Stimulated activated CD8-positive, alpha-beta memory T cell treated with anti-CD3 and anti-CD28 coated beads, Interleukin-7, amount 100 ng/mL, for 1 hour (primary cell): Measurements from ENCODE around the gene SETBP1.

Experiments
- DNase-seq, 2 donors: peaks; one replicate each; pipeline ENCODE4 v3.0.0-alpha.2; 2020; ENCODE audit warnings: low read depth in 2 of 2

The SETBP1 gene

GRCh38 chr18:44937960-44938719, 257.5 kb downstream of the SETBP1 start:
- DNase-seq: no peak

- DNase-seq: no peak
These were observed 258.3 kb downstream of the SETBP1 start for GRCh38 chr18:44938720-44939665.

GRCh38 chr18:44941516-44941915, 260.8 kb downstream of the SETBP1 start:
- no peak for DNase-seq

GRCh38 chr18:44942073-44942472, 261.4 kb downstream of the SETBP1 start:
- DNase-seq: no peak

- DNase-seq: no peak
These were observed 262.7 kb downstream of the SETBP1 start for GRCh38 chr18:44943311-44943881.

- no peak for DNase-seq
These were observed 263.8 kb downstream of the SETBP1 start for GRCh38 chr18:44944461-44944860.

- DNase-seq: no peak
These were observed 265.3 kb downstream of the SETBP1 start for GRCh38 chr18:44945888-44946401.

- DNase-seq: no peak
These were observed 265.9 kb downstream of the SETBP1 start for GRCh38 chr18:44946529-44947113.

GRCh38 chr18:44949967-44950366, 269.3 kb downstream of the SETBP1 start:
- no peak for DNase-seq

GRCh38 chr18:44950685-44951195, 270.1 kb downstream of the SETBP1 start:
- no peak for DNase-seq

GRCh38 chr18:44951748-44952147, 271.1 kb downstream of the SETBP1 start:
- no peak for DNase-seq

GRCh38 chr18:44954257-44954656, 273.6 kb downstream of the SETBP1 start:
- DNase-seq: no peak

- no peak for DNase-seq
These were observed 275.1 kb downstream of the SETBP1 start for GRCh38 chr18:44955825-44956224.

GRCh38 chr18:44957025-44957424, 276.3 kb downstream of the SETBP1 start:
- DNase-seq: no peak

GRCh38 chr18:44957461-44957860, 276.8 kb downstream of the SETBP1 start:
- no peak for DNase-seq

GRCh38 chr18:44958040-44958439, 277.4 kb downstream of the SETBP1 start:
- no peak for DNase-seq

GRCh38 chr18:44958455-44958854, 277.8 kb downstream of the SETBP1 start:
- no peak for DNase-seq

GRCh38 chr18:44959013-44959412, 278.3 kb downstream of the SETBP1 start:
- no peak for DNase-seq

GRCh38 chr18:44960580-44960979, 279.9 kb downstream of the SETBP1 start:
- DNase-seq: no peak

- DNase-seq: no peak
These were observed 280.8 kb downstream of the SETBP1 start for GRCh38 chr18:44961288-44961995.

GRCh38 chr18:44967599-44967998, 286.9 kb downstream of the SETBP1 start:
- no peak for DNase-seq
